ENCODE results near the gene PLXNA1. TPM values are rescaled to one million over a fixed set of nuclear protein-coding genes. Genes with fewer than 3 reads are reported as not detected.

Gene PLXNA1
- total RNA-seq, 3 donors from 2014 or later (not counting 1 experiment from before 2014, with no cell fraction given), result 2.5 to 4.3 (median 2.8) TPM

GRCh38 chr3:126952983-126953660 lies 29.8 kb upstream of the PLXNA1 start:
- Mint-ChIP-seq H3K36me3 (no peaks in the 10 kb centered on the region), H3K4me1 (peaks cover 0 to 3% of the 10 kb centered on the region in 2 donors), H3K9me3 (no peaks in the 10 kb centered on the region), H3K4me3 (no peak overlapping the region), H3K27me3 (ENCODE audit: low read depth in 2 of 2) (no peaks in the 10 kb centered on the region), H3K27ac (no peak overlapping the region)
- H3K27ac ChIP-seq (ENCODE audit: low read length), result no peak overlapping the region
- no peaks in the 10 kb centered on the region for H3K36me3 ChIP-seq (ENCODE audit: control insufficient read depth, insufficient read depth, low read length)
- no peak overlapping the region for H3K4me3 ChIP-seq (ENCODE audit: low read length)
- intact Hi-C loops (cut with micrococcal nuclease), result no loop called here
- no peak for TF ChIP-seq CTCF (IDR thresholded peaks at IDR 0.05)
- 95% methylated on average over 12 of the region's 12 CpGs for WGBS (ENCODE audit: insufficient coverage)
- ATAC-seq, result no peak
- H3K9me3 ChIP-seq (ENCODE audit: control insufficient read depth, insufficient read depth, low read length), result no peaks in the 10 kb centered on the region
- H3K4me1 ChIP-seq (ENCODE audit: control insufficient read depth, insufficient read depth, low read length), result no peaks in the 10 kb centered on the region
- H3K27me3 ChIP-seq (ENCODE audit: control insufficient read depth, insufficient read depth, low read length), result no peaks in the 10 kb centered on the region
- DNase-seq, result no peak

DNA sequence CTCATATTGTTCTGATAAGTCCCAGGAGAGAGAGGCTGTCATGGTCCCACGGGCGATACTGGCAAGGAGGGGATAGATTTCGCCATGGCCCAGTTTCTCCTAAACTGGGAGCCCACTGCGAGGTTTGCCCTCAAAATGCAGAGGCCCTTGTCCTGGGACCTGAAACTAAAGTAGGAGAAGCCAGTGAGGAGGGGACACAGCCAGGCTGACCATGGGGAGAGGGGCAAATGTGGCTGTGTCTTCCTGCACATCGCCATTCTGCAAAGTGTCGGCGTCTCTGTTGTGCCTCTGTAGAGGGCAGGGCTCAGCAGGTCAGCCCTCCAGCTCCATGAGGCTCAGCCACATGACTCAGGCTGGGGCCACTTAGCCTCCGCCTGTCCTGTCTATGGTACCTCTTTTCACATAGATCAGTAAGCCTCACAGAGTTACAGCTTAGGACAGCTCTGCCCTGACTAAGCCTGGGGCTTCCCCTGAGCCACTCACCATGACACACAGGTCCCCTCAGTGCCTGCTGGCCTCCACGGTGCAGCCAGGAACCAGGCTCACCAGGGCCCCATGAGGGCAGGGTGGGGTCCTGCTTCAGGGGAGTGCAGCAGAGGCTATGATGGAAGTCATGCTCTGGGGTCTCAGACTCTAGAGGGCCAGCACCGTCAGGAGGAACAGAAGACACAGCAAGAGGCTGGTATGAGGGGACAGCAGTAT lies 28.6 kb upstream of the PLXNA1 start:
- no peak for ATAC-seq
- Histone ChIP-seq H3K36me3 (ENCODE audit: control insufficient read depth, insufficient read depth, low read length) (no peaks in the 10 kb centered on the region), H3K4me3 (ENCODE audit: low read length) (no peak overlapping the region), H3K4me1 (ENCODE audit: control insufficient read depth, insufficient read depth, low read length) (no peaks in the 10 kb centered on the region), H3K27me3 (ENCODE audit: control insufficient read depth, insufficient read depth, low read length) (no peaks in the 10 kb centered on the region), H3K9me3 (ENCODE audit: control insufficient read depth, insufficient read depth, low read length) (no peaks in the 10 kb centered on the region), H3K27ac (ENCODE audit: low read length) (peak overlapping the region; percentile 37)
- Mint-ChIP-seq H3K4me1 (no peaks in the 10 kb centered on the region), H3K27me3 (ENCODE audit: low read depth in 2 of 2) (no peaks in the 10 kb centered on the region), H3K9me3 (no peaks in the 10 kb centered on the region), H3K36me3 (no peaks in the 10 kb centered on the region), H3K27ac (no peak overlapping the region), H3K4me3 (no peak overlapping the region)
- no peak for DNase-seq
- WGBS (ENCODE audit: insufficient coverage), result 90% methylated on average over 10 of the region's 10 CpGs
- TF ChIP-seq CTCF (IDR thresholded peaks at IDR 0.05), result no peak
- intact Hi-C loops (cut with micrococcal nuclease), result no loop called here

GRCh38 chr3:126955004-126955790 lies 27.7 kb upstream of the PLXNA1 start:
- no peak overlapping the region for H3K4me3 Mint-ChIP-seq
- H3K9me3 Mint-ChIP-seq, result no peaks in the 10 kb centered on the region
- H3K27ac ChIP-seq (ENCODE audit: low read length), result peak overlapping the region; percentile 37
- intact Hi-C loops (cut with micrococcal nuclease), result no loop called here
- 84% methylated on average over 15 of the region's 15 CpGs for WGBS (ENCODE audit: insufficient coverage)
- no peaks in the 10 kb centered on the region for H3K27me3 Mint-ChIP-seq (ENCODE audit: low read depth in 2 of 2)
- no peak for TF ChIP-seq CTCF (IDR thresholded peaks at IDR 0.05)
- no peak overlapping the region for H3K27ac Mint-ChIP-seq
- H3K4me1 ChIP-seq (ENCODE audit: control insufficient read depth, insufficient read depth, low read length), result no peaks in the 10 kb centered on the region
- no peak for ATAC-seq
- no peaks in the 10 kb centered on the region for H3K9me3 ChIP-seq (ENCODE audit: control insufficient read depth, insufficient read depth, low read length)
- H3K27me3 ChIP-seq (ENCODE audit: control insufficient read depth, insufficient read depth, low read length), result no peaks in the 10 kb centered on the region
- H3K36me3 ChIP-seq (ENCODE audit: control insufficient read depth, insufficient read depth, low read length), result no peaks in the 10 kb centered on the region
- H3K4me1 Mint-ChIP-seq, result no peaks in the 10 kb centered on the region
- DNase-seq, result no peak
- no peak overlapping the region for H3K4me3 ChIP-seq (ENCODE audit: low read length)
- no peaks in the 10 kb centered on the region for H3K36me3 Mint-ChIP-seq
